ENCODE measurements around the gene SKP2.

DNA sequence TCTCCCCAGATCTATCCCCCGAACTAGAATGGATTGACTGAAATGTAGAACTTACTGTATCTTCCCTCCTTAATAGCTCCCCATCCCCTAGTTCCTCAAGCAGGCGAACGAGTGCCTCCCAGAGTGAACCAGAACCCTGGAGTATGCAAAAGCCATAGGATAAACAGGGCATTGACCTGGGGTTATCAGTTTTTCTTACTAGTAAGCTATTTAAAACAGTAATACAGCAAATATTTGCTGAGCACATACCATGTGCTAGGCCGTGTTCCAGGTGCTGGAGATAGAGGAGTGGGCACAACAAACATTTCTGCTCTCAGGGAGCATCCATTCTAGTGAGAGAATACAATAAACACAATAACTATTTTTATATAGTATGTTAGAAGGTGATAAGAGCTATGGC lies 1.8 kb downstream of the SKP2 start:
- no peak for TF ChIP-seq POLR2A (IDR thresholded peaks at IDR 0.05)
- TF ChIP-seq, protein P1, sequence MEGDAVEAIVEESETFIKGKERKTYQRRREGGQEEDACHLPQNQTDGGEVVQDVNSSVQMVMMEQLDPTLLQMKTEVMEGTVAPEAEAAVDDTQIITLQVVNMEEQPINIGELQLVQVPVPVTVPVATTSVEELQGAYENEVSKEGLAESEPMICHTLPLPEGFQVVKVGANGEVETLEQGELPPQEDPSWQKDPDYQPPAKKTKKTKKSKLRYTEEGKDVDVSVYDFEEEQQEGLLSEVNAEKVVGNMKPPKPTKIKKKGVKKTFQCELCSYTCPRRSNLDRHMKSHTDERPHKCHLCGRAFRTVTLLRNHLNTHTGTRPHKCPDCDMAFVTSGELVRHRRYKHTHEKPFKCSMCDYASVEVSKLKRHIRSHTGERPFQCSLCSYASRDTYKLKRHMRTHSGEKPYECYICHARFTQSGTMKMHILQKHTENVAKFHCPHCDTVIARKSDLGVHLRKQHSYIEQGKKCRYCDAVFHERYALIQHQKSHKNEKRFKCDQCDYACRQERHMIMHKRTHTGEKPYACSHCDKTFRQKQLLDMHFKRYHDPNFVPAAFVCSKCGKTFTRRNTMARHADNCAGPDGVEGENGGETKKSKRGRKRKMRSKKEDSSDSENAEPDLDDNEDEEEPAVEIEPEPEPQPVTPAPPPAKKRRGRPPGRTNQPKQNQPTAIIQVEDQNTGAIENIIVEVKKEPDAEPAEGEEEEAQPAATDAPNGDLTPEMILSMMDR (IDR thresholded peaks at IDR 0.05) = no peak

Measured in lower leg skin (tissue), 3 donors.